ENCODE results near the gene QTRT2.

Gene QTRT2

DNA sequence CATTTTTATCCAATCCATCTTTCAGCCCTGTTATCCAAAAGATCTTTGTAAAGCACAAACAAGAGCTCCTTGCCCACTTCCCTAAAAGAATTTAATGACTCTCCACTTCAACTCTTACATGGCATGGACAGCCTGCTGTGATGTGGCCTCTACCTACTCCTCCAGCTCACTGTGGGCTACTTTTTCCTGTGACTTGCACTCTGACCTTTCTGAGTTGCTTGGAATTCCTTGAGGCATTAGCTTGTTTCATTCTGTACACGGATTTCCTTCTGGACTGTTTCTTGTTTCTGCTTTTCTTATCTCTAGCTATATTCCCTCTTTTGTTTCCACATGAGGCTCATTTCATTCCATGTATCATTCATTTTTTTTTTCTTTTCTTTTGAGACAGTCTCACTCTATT, 15.2 kb downstream of the QTRT2 start:
- no peak overlapping the region for H3K27ac ChIP-seq
- no peak for DNase-seq (ENCODE audit: low read depth, low spot score)

DNA sequence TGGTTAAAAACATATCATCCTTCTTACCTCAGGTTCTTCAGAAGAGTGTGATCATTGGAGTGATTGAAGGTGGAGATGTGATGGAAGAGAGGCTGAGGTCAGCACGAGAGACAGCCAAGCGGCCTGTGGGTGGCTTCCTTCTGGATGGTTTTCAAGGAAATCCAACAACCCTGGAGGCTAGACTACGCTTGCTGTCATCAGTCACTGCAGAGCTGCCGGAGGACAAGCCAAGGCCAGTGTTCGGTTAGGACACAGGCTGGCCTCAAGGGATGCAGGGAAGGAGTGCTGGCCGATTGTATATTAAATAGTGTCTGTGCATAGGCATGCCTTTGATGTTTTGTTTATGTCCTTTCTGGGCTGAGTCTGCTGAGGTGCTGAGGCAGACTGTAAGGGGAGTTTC, 20.2 kb downstream of the QTRT2 start:
- DNase-seq (ENCODE audit: low read depth, low spot score): no peak
- H3K27ac ChIP-seq: no peak overlapping the region

DNA sequence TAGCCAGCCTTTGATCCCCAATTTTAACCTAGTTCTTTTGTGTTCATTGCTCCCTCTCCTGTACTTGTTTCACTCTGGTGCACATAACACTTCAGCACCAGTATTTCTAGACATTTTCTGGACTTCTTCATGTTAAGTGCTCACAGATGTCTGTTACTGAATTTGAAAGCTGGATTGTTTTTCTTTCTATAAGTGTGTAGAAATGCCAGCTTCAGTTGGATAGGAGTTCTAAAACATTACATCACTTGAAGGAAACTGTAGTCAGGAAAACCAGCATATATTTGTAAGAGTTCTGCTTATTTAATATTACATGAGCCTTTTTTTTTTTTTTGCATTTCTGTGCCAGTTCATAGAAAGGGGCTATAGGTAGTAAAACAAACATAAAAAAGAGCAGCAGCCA, 21.6 kb downstream of the QTRT2 start:
- H3K27ac ChIP-seq: no peak overlapping the region
- DNase-seq (ENCODE audit: low read depth, low spot score): no peak

DNA sequence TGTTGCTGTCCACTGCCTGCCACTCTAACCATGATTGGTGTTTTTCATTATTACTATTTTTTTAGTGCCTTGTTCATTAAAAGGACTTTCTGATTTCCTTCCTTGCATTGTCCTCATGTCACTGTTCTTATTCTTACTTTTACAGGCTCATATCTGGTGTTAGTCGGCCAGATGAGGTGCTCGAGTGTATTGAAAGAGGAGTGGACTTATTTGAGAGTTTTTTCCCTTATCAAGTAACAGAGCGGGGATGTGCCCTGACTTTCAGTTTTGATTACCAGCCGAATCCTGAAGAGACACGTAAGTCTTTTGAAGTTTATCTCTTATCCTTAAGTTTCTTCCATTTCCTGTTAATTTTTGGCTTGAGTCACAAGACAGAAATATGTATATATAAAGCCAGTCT, 23.2 kb downstream of the QTRT2 start:
- DNase-seq (ENCODE audit: low read depth, low spot score): no peak
- no peak overlapping the region for H3K27ac ChIP-seq

DNA sequence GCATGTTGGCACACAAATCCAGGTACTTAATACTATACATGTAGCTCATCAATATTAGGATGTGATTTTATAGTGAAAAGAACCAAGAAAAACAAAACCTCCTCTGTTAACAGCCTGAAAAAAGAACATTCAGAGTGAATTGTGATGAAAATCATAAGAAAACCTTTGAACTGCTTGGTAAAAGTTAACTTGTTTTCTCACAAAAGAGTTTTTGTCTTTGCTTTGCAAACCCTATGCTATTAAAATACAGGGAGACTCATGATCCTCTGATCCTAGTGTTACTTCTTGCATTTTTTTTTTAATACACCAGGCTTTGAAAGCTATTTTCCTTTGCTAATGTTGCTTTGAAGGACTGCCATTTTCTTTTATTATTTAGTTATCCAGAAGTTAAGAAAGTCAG, 23.7 kb downstream of the QTRT2 start:
- H3K27ac ChIP-seq: no peak overlapping the region
- no peak for DNase-seq (ENCODE audit: low read depth, low spot score)

DNA sequence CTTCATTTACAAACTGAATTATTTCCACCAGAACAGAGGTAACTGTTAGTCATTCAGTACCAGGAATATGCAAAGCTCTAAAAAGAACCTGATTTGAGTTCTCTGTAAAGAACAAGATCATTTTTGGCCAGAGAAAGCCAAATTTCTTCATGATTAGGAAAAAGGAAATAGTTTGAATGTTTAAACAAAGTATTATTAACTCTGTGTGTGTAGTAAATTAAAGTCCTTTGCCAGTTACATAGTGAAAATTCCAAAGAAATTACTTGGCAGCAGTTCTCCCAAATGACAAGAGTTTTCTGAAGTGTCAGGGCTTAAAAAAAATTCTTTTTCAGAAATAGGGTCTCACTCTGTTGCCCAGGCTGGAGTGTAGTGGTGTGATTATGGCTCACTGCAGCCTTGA, 24.5 kb downstream of the QTRT2 start:
- no peak for DNase-seq (ENCODE audit: low read depth, low spot score)
- no peak overlapping the region for H3K27ac ChIP-seq

DNA sequence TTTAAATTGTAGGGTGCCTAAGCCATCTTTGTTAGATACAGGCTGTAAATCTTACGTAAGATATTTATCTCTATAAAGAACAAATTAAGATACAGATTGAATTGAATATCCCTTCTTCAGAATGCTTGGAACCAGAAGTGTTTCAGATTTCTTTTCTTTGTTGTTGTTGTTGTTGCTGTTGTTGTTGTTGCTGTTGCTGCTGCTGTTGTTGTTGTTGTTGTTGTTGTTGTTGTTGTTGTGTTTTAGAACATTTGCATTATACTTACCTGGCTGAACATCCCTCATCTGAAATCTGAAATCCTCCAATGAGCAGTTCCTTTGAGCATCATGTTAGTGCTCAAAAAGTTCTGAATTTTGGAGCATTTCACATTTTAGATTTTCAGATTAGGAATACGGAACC, 26.6 kb downstream of the QTRT2 start:
- no peak for DNase-seq (ENCODE audit: low read depth, low spot score)
- H3K27ac ChIP-seq: no peak overlapping the region

DNA sequence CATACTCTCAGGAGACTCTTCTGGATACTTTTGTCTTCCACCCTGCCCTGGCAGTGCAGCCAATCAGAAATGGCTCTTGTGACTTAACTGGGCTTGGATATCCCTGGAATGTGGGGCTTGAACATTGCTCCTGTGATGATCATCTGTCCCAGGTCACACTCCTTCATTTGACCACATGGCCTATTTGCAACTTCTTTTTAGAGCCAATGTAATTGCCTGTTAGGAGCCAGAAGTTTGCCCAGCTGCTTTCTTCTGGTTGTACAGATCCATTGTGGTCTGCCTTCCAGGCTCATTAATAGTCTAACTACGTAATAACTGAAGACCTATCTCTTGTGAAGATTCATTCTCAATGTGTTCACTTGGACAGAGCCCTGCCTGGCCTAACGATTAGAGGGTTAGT, 29.8 kb downstream of the QTRT2 start:
- no peak overlapping the region for H3K27ac ChIP-seq
- DNase-seq (ENCODE audit: low read depth, low spot score): no peak

DNA sequence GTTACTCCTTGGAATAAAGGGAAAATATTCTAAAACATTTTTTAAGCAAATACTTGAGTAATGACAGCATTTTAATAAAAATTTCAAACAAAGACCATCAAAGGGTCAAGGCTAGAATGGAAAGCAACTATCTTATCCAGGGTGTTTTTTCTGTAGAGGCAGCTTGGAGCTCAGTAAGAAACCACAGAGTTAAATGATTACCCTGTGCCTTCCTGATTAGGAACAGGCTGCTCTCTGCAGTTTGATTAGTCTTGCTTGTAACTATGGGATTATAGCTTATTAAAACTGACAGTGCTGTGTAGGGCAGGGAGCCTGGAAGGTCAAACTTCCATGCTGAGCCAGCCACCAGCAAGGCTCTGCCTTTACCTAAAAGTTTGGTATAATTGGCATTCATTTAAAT, 33.1 kb downstream of the QTRT2 start:
- H3K27ac ChIP-seq: no peak overlapping the region
- no peak for DNase-seq (ENCODE audit: low read depth, low spot score)

DNA sequence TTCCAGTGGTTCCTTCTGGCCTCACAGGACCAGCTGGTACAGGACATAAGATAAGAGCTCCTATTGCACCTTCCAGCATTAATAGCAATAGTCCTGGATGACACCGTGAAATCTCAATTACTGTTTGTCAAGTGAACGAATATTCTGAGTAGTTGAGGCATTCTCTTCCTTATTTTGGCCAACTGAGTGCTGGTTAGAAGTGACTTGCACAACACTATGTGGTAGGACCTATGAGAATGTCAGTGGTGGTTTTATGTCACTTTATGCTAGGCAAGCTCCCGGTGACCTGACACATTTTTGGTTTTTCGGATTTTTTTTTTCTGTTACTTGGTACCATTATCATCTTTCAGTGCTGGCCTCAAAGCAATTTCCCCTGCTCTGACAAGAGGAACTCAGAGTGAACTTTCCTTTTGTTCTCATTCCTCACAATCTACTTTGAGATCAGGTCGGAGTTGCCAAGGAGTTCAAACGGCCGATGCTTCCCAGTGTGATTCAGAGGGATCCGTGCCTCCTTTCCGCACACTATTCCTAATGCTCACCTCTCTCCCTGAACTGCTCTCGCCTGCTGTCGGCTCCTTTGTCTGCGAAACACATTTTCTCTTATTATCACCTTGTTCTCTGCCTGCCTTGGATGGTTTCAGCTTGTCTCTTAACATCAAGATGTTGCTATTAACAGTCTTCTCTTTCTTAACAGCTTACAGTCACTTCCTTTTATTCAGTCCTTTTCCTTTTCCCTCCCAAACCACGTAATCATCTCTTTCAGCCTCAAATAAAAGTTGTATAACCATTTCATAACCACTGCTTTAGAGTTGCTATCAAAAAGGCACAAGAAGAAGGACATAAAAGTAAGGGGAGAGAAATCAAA, 35.8 kb downstream of the QTRT2 start:
- no peak overlapping the region for H3K27ac ChIP-seq
- no peak for DNase-seq (ENCODE audit: low read depth, low spot score)

DNA sequence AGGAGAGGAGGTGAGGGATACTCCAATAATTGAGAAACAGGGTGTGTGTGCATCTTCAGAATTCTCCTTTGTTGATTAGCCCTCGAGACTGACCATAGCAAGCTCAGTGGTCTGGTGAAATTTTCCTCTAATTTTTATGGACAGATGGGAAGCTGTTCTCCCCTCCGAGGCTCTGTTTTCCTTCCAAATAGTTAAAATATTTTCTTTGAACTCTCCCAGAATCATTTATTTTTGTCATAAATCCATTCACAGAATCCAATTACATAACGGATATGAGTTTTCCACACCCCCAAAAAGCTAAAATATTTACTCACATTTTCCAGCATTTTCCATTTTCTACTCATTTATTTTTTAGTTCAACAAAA, 36.5 kb downstream of the QTRT2 start:
- DNase-seq (ENCODE audit: low read depth, low spot score): no peak
- no peak overlapping the region for H3K27ac ChIP-seq

DNA sequence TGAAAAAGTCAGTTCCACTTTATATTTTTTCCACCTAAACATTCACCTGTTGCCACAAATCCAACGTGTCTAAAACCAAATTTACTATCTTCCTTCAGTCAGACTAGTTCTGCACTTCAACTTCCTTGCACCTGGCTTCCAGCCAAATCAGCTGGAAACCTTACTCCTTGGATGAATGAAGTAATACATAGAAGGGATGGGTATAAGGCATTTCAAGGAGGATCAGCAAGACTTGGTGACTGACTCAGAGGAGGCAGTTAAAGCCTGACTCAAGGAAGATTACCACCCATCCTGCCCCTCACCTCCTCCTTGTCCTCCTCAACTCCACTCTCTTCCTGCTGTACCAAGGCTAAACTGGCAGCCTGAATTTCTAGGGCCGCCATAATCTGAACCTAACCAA, 37.1 kb downstream of the QTRT2 start:
- H3K27ac ChIP-seq: no peak overlapping the region

DNA sequence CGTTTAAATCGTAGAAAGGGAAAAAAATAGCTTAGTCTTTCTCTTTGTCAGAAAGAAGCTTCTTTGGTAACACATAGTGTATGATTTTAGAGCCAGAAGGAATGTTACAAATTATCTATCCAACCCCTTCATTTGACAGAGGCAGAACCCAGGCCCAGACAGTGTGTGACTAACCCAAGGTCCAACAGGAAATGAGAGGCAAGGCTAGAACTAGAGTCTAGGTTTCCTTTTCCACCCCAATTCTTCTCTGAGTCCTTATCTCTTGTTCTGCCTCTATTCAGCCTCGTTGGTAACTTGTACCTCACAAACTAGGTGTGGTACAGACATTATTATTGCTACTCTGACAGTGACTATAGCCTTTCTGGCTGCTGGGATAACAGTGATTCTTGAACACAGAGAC, 39.3 kb downstream of the QTRT2 start:
- no peak overlapping the region for H3K27ac ChIP-seq
- no peak for DNase-seq (ENCODE audit: low read depth, low spot score)

More for the DNA sequence above, 37.1 kb downstream of the QTRT2 start:
- peak; percentile 65 for DNase-seq (ENCODE audit: low read depth, low spot score)

DNA sequence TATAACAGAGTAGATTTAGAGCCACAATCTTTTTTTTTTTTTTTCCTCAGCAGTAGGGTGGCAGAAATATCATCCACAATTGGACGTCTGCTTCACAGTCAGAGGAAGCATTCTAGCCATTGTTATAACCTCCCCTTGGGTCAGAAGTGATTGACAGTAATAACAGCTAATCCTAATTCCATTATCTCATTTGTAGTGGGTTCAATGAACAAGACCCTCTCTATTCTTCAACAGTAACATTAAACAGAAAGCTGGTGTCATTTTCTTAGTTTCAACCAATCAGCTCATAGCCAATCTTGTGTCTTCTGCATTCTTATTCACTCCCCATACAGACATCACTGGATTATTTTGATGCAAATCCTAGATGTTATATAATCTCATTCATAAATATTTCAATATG, 44.6 kb downstream of the QTRT2 start:
- no peak for DNase-seq (ENCODE audit: low read depth, low spot score)
- H3K27ac ChIP-seq: no peak overlapping the region

DNA sequence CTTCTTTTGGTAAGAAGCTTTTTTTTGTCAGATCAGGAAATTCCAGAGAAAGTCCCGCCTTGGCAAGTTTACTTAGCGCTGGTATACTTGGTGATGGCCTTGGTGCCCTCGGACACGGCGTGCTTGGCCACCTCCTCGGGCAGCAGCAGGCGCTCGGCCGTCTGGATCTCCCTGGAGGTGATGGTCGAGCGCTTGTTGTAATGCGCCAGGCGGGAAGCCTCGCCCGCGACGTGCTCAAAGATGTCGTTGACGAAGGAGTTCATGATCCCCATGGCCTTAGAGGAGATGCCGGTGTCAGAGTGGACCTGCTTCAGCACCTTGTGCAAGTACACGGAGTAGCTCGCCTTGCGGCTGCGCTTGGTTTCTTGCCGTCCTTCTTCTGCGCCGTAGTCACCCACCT, 46.6 kb downstream of the QTRT2 start:
- no peak overlapping the region for H3K27ac ChIP-seq

DNA sequence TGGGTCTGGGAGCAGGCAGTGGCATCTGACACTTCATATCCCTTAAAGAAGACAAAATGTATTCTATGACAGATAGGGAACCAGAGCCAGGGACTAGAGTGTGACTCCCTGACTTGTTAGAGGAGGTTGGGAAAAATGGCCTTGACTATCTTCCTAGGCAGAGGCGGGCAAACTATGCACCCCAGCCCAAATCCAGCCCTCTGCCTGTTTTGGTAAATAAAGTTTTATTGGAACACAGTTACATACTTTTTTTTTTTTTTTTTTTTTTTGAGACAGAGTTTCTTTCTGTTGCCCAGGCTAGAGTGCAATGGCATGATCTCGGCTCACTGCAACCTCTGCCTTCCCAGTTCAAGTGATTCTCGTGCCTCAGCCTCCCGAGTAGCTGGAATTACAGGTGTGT, 47.3 kb downstream of the QTRT2 start:
- DNase-seq (ENCODE audit: low read depth, low spot score): no peak
- H3K27ac ChIP-seq: no peak overlapping the region

More for the DNA sequence above, 46.6 kb downstream of the QTRT2 start:
- DNase-seq (ENCODE audit: low read depth, low spot score): no peak

DNA sequence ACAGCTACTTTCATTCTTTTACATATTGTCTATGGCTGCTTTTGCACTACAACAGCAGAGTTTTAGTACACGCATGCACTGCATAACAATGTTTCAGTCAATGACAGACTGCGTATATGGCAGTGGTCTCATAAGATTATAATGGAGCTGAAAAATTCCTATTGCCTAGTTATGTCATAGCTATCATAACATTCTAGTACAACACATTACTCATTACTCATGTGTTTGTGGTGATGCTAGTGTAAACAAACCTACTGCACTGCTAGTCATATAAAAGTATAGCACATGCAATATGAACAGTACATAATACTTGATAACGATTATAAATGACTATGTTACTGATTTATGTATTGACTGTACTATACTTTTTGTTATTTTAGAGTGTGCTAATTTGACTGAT, 47.9 kb downstream of the QTRT2 start:
- DNase-seq (ENCODE audit: low read depth, low spot score): no peak
- no peak overlapping the region for H3K27ac ChIP-seq

DNA sequence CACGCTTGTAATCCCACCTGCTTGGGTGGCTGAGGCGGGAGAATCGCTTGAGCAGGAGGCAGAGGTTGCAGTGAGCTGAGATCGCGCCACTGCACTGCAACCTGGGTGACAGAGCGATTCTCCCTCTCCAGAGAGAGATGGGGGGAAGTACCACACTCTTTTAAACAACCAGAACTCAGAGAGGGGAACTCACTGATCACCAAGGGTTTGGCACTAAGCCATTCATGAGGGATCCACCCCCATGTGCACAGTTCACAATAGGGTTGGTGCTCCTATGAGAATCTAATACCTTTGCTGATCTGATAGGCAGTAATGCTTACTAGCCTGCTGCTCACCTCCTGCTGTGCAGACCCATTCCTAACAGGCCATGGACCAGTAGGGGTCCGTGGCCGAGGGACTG, 51.6 kb downstream of the QTRT2 start:
- no peak for DNase-seq (ENCODE audit: low read depth, low spot score)

DNA sequence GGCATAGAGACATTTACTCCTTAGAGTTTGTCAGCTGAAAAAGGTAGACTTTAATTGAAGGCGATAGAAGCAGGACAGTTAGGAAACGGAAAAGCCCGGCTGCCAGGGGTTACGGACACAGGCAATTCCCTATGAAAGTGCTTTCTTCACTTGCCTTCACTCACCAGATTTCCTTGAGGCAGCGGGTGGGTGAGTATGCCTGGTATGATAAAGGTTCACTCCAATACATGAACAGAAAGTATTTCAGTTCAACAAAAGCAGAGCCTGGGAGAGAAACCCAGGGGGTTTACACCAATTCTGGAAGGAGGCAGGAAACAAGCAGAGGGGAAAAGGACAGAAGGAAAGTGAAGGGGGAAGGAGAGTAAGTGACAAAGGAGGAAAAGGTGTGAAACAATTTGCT, 53.9 kb downstream of the QTRT2 start:
- DNase-seq (ENCODE audit: low read depth, low spot score): no peak
- H3K27ac ChIP-seq: no peak overlapping the region

More for the DNA sequence above, 51.6 kb downstream of the QTRT2 start:
- no peak overlapping the region for H3K27ac ChIP-seq

DNA sequence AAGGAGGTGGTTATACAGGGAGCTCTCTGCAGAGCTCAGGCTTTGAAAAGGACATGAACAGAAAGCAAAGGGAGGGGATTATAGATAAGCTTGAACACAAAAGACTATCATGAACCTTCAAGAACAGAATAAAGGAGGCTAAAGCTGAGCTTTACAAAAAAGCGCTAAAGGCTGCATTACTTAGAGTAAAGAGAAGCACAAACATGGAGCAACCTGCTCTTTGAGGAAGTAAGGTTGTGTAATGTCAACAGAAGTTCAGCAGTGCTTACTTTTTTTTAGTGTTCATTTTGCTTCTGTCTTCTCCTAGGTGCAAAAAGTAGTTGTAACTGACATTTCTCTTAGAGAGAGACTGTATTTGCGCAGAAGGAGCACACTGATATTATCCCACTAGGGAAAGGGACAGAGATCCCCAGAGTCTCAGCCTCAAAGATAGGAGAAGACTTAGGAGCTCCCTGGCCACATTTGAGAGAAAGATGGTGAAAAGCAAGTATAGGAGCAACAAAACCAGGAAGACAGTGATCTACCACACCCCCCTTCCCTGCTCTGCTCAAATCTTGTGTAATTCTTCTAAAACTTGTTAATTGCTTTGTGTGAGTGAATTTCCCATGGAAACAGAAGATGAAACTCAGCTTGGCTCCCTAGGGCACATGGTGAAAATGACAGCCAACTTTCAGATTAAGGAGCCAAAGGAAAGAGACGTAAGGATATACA, 54.7 kb downstream of the QTRT2 start:
- no peak overlapping the region for H3K27ac ChIP-seq
- DNase-seq (ENCODE audit: low read depth, low spot score): no peak

DNA sequence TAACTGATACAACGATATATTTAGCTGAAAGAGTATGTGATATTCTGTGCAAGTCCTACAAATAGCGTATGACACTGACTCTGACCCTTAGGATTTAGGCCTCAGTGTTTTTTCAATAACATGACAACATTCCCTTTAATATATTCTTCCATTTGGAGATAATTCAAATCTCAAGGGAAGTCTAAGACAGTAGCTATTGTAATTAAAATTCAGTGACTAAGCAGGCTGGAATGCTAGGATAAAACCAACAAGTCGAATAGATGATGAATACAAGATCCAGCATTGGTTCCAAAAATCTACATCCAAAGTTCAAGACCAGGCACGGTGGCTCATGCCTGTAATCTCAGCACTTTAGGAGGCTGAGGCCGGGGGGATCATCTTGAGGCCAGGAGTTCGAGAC, 56.2 kb downstream of the QTRT2 start:
- DNase-seq (ENCODE audit: low read depth, low spot score): no peak
- no peak overlapping the region for H3K27ac ChIP-seq

DNA sequence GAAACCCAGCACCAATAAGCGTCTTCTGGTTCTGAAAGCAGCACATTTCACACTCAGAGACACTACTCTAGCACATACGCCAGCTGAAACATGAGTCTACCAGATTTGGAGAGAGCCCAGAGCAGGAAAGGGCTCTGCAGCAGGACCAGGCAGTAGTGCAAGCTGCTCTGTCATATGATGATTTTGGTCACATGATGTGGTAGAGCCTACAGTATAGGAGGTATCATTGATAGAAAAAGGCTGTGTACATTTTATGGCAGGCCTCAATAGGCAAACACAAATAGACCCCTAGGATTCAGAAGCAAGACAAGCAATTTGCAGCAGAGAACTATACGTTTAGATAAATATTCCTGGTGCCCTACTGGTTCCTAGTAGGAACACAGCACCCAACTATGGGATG, 58.2 kb downstream of the QTRT2 start:
- no peak for DNase-seq (ENCODE audit: low read depth, low spot score)
- no peak overlapping the region for H3K27ac ChIP-seq

Measured in epithelial cell of prostate (primary cell).